GM19395 (cell line): ENCODE results near the gene CYLD.

Experiments
- ATAC-seq: cut with Tn5 transposase; IDR thresholded peaks from one replicate; pipeline ENCODE4 v1.9.1; 2021; ENCODE audit warnings: mild to moderate bottlenecking, moderate library complexity; ENCODE audit not compliant: unreplicated experiment

Gene CYLD

GRCh38 chr16:50776037-50776436, 34.2 kb downstream of the CYLD start:
- ATAC-seq = no peak

GRCh38 chr16:50778284-50779163, 36.6 kb downstream of the CYLD start:
- no peak for ATAC-seq

GRCh38 chr16:50781043-50781442, 39.2 kb downstream of the CYLD start:
- ATAC-seq = no peak

- ATAC-seq = no peak
These were observed 39.6 kb downstream of the CYLD start for GRCh38 chr16:50781518-50781917.

GRCh38 chr16:50789757-50790156, 47.9 kb downstream of the CYLD start:
- ATAC-seq = no peak

GRCh38 chr16:50791522-50791921, 49.6 kb downstream of the CYLD start:
- no peak for ATAC-seq

- no peak for ATAC-seq
These were observed 54.9 kb downstream of the CYLD start for GRCh38 chr16:50796829-50797228.

- ATAC-seq = no peak
These were observed 55.6 kb downstream of the CYLD start for GRCh38 chr16:50797456-50797855.

GRCh38 chr16:50800074-50800473, 58.2 kb downstream of the CYLD start:
- no peak for ATAC-seq

GRCh38 chr16:50801036-50801435, 59.1 kb downstream of the CYLD start:
- ATAC-seq = no peak

- no peak for ATAC-seq
These were observed 60.1 kb downstream of the CYLD start for GRCh38 chr16:50802000-50802399.

- ATAC-seq = no peak
These were observed 61.1 kb downstream of the CYLD start for GRCh38 chr16:50802961-50803360.

- no peak for ATAC-seq
These were observed 62.5 kb downstream of the CYLD start for GRCh38 chr16:50804290-50804907.

- ATAC-seq = peak; percentile 90
These were observed 64.5 kb downstream of the CYLD start for GRCh38 chr16:50806099-50807062.

GRCh38 chr16:50808929-50809538, 67.1 kb downstream of the CYLD start:
- ATAC-seq = no peak

- ATAC-seq = no peak
These were observed 67.7 kb downstream of the CYLD start for GRCh38 chr16:50809561-50809960.

- no peak for ATAC-seq
These were observed 68.5 kb downstream of the CYLD start for GRCh38 chr16:50810241-50810965.

- ATAC-seq = no peak
These were observed 70.2 kb downstream of the CYLD start for GRCh38 chr16:50812046-50812445.

GRCh38 chr16:50812876-50813466, 71.1 kb downstream of the CYLD start:
- ATAC-seq = no peak

GRCh38 chr16:50814052-50814451, 72.2 kb downstream of the CYLD start:
- no peak for ATAC-seq
